ENCODE results near the gene RETREG3. TPM values are rescaled to one million over a fixed set of nuclear protein-coding genes. Genes with fewer than 3 reads are reported as not detected.
A peak's percentile ranks its signal among the peaks of the same experiment; 100 is the strongest.

Gene RETREG3
- total and polyA plus RNA-seq, 2 of the 13 experiments (the other 11 are each of a cell fraction or from before 2014, with no cell fraction given): 47.0 to 55.8 TPM

- TF ChIP-seq ZBTB43 (CRISPR knock-in tag; conservative IDR thresholded peaks at IDR 0.05): no peak
- no peak for TF ChIP-seq ZBTB7A (CRISPR knock-in tag; IDR thresholded peaks at IDR 0.05)
- TF ChIP-seq ZNF674 (CRISPR knock-in tag; IDR thresholded peaks at IDR 0.05; ENCODE audit: low read depth): no peak
- no peak for TF ChIP-seq SNAI1 (CRISPR knock-in tag; IDR thresholded peaks at IDR 0.05; ENCODE audit: borderline replicate concordance)
- TF ChIP-seq U2AF2 (IDR thresholded peaks at IDR 0.05; ENCODE audit: low read depth, low read length): no peak
- no peak for TF ChIP-seq ARHGAP35 (CRISPR knock-in tag; IDR thresholded peaks at IDR 0.05; ENCODE audit: borderline replicate concordance)
- TF ChIP-seq HNF1A (IDR thresholded peaks at IDR 0.05; ENCODE audit: low read depth): no peak
- TF ChIP-seq HNF1A (CRISPR knock-in tag; IDR thresholded peaks at IDR 0.05; ENCODE audit: borderline replicate concordance): no peak
- no peak for TF ChIP-seq GMEB2 (CRISPR knock-in tag; IDR thresholded peaks at IDR 0.05; ENCODE audit: low read depth)
- peak; percentile 18 for TF ChIP-seq YY1 (IDR thresholded peaks at IDR 0.05; ENCODE audit: insufficient read depth, insufficient replicate concordance, low read depth, low read length)
- TF ChIP-seq REPIN1 (CRISPR knock-in tag; IDR thresholded peaks at IDR 0.05; ENCODE audit: borderline replicate concordance, low read depth): no peak
- no peak for TF ChIP-seq KDM6A (CRISPR knock-in tag; IDR thresholded peaks at IDR 0.05; ENCODE audit: low read depth)
- no peak for TF ChIP-seq ZNF639 (CRISPR knock-in tag; conservative IDR thresholded peaks at IDR 0.05)
- no peak for TF ChIP-seq GRHL1 (CRISPR knock-in tag; conservative IDR thresholded peaks at IDR 0.05)
- TF ChIP-seq ZBTB25 (CRISPR knock-in tag; IDR thresholded peaks at IDR 0.05): peak; percentile 81
- peak; percentile 47; the same call in 1 of the 2 replicates for TF ChIP-seq ZNF556 (CRISPR knock-in tag; IDR thresholded peaks at IDR 0.05; ENCODE audit: borderline replicate concordance)
- no peak for TF ChIP-seq GZF1 (CRISPR knock-in tag; IDR thresholded peaks at IDR 0.05)
- no peak for TF ChIP-seq TCF7 (IDR thresholded peaks at IDR 0.05; ENCODE audit: low read depth)
Observed at GRCh38 chr17:42618442-42619150, 9.4 kb upstream of the RETREG3 start (continued).

Measured in HepG2 (cell line).